Esophagus muscularis mucosa (tissue), 4 donors: Measurements from ENCODE around the gene SCAF11. TPM values are rescaled to one million over a fixed set of nuclear protein-coding genes. Genes with fewer than 3 reads are reported as not detected.

ENCODE experiments used
- DNase-seq: peaks from one replicate; pipeline ENCODE4 v3.0.0-alpha.2; 2017; ENCODE audit errors: extremely low spot score
- H3K27ac ChIP-seq, 4 donors: fragments of 200-600 bp; sonication (generic); replicated peaks in 1 of 4; 1 replicate in 3 of 4; 2 replicates in 1 of 4; pipeline ENCODE4 v1.5.1; 2016 to 2019; ENCODE audit warnings: mild to moderate bottlenecking in 1 of 4
- H3K27me3 ChIP-seq, 4 donors: fragments of 200-600 bp; sonication (generic); one replicate each; pipeline versions ENCODE4 v1.5.1 to v1.6.0; 2016 to 2019
- H3K36me3 ChIP-seq, 4 donors: fragments of 200-600 bp; sonication (generic); one replicate each; pipeline ENCODE4 v1.5.1; 2016 to 2019
- H3K4me1 ChIP-seq, 4 donors: fragments of 200-600 bp; sonication (generic); one replicate each; pipeline ENCODE4 v1.5.1; 2016 to 2019
- H3K4me3 ChIP-seq, 4 donors: fragments of 200-600 bp; sonication (generic); 1 replicate in 2 of 4; 2 replicates in 2 of 4; pipeline ENCODE4 v1.5.1; 2016 to 2019; ENCODE audit warnings: mild to moderate bottlenecking in 4 of 4, moderate library complexity in 1 of 4
- H3K9me3 ChIP-seq, 4 donors: fragments of 200-600 bp; sonication (generic); 1 replicate in 3 of 4; 2 replicates in 1 of 4; pipeline ENCODE4 v1.5.1; 2016 to 2019
- CTCF ChIP-seq, 3 experiments: fragments of 200-600 bp in 2 of 3; fragments of 450-650 bp in 1 of 3; sonication (generic) in 2 of 3; IDR thresholded peaks; one replicate each; pipeline ENCODE4 v1.5.1; 2017 to 2019; ENCODE audit warnings: antibody characterized with exemption in 3 of 3, mild to moderate bottlenecking in 2 of 3, moderate library complexity in 1 of 3
- EP300 ChIP-seq: sonication (generic); formaldehyde crosslinking; IDR thresholded peaks from one replicate; pipeline ENCODE4 v1.6.1; 2017; ENCODE audit warnings: antibody characterized with exemption
- POLR2A ChIP-seq: fragments of 450-650 bp; IDR thresholded peaks from one replicate; pipeline ENCODE4 v1.6.1; 2017; ENCODE audit warnings: antibody characterized with exemption, moderate library complexity, mild to moderate bottlenecking, low read depth
- POLR2AphosphoS5 ChIP-seq, 2 donors: sonication (generic); formaldehyde crosslinking; IDR thresholded peaks; one replicate each; pipeline ENCODE4 v1.6.1; 2017; ENCODE audit warnings: antibody characterized with exemption in 2 of 2
- WGBS: methylation state at CpG from one replicate; pipeline ENCODE4 v1.1.5; 2018; 5-methylcytosine and 5-hydroxymethylcytosine counted together
- intact Hi-C: fragments of 100-400 bp; cut with DNase I; formaldehyde crosslinking; loops from one replicate; pipeline ENCODE4 v1.15.1; 2023
- total RNA-seq, 4 donors: library from RNA; depleted of rRNA; stranded (reverse); fragments of >200 nt; gene quantifications; one replicate each; pipeline versions ENCODE4 v1.1.0 to v1.2.1, GENCODE V29; 2016

The SCAF11 gene
- total RNA-seq, 4 donors from 2014 or later: 117 to 150 (median 132) TPM

GRCh38 chr12:45912774-45913173 is 77.6 kb downstream of the SCAF11 start:
- intact Hi-C loops: no loop called here
- no peaks in the 10 kb centered on the region for H3K27me3 ChIP-seq
- no peak overlapping the region for H3K4me3 ChIP-seq
- no peak for DNase-seq
- no peak overlapping the region for H3K27ac ChIP-seq
- H3K36me3 ChIP-seq: peaks cover 0 to 17% (median 4%) of the 10 kb centered on the region in 4 donors
- H3K9me3 ChIP-seq: no peaks in the 10 kb centered on the region
- WGBS: 38% methylated on average over 3 of the region's 3 CpGs
- H3K4me1 ChIP-seq: peaks cover 0 to 37% (median 27%) of the 10 kb centered on the region in 4 donors
- TF ChIP-seq POLR2A: no peak
- no peak for TF ChIP-seq EP300
- TF ChIP-seq POLR2AphosphoS5 (IDR thresholded peaks at IDR 0.05): no peak
- no peak for TF ChIP-seq CTCF (IDR thresholded peaks at IDR 0.05)

- Histone ChIP-seq H3K27me3 (no peaks in the 10 kb centered on the region), H3K4me1 (peaks cover 0 to 37% (median 27%) of the 10 kb centered on the region in 4 donors), H3K4me3 (no peak overlapping the region), H3K27ac (peak overlapping the region in 1 of 4 donors; percentile 28), H3K36me3 (peaks cover 0 to 16% (median 4%) of the 10 kb centered on the region in 4 donors), H3K9me3 (no peaks in the 10 kb centered on the region)
- TF ChIP-seq EP300 (no peak), CTCF (IDR thresholded peaks at IDR 0.05) (no peak), POLR2A (no peak), POLR2AphosphoS5 (IDR thresholded peaks at IDR 0.05) (no peak)
- intact Hi-C loops: no loop called here
- DNase-seq: no peak
- 26% methylated on average over 4 of the region's 4 CpGs for WGBS
Observed at GRCh38 chr12:45909041-45909713, 81.2 kb downstream of the SCAF11 start.

GRCh38 chr12:45907955-45908354 is 82.4 kb downstream of the SCAF11 start:
- intact Hi-C loops: no loop called here

GRCh38 chr12:45898094-45898493 is 92.3 kb downstream of the SCAF11 start:
- 95% methylated on average over 1 of the region's 1 CpG for WGBS
- Histone ChIP-seq H3K27me3 (no peaks in the 10 kb centered on the region), H3K4me3 (no peak overlapping the region), H3K36me3 (peaks cover 15 to 62% (median 35%) of the 10 kb centered on the region in 4 donors), H3K9me3 (no peaks in the 10 kb centered on the region), H3K4me1 (no peaks in the 10 kb centered on the region), H3K27ac (no peak overlapping the region)
- intact Hi-C loops: no loop called here
- DNase-seq: no peak
- TF ChIP-seq EP300 (no peak), POLR2AphosphoS5 (IDR thresholded peaks at IDR 0.05) (no peak), CTCF (IDR thresholded peaks at IDR 0.05) (no peak), POLR2A (no peak)

More at GRCh38 chr12:45907955-45908354, 82.4 kb downstream of the SCAF11 start:
- TF ChIP-seq EP300 (no peak), CTCF (IDR thresholded peaks at IDR 0.05) (no peak), POLR2A (no peak), POLR2AphosphoS5 (IDR thresholded peaks at IDR 0.05) (no peak)
- Histone ChIP-seq H3K4me3 (no peak overlapping the region), H3K27ac (no peak overlapping the region), H3K9me3 (no peaks in the 10 kb centered on the region), H3K27me3 (no peaks in the 10 kb centered on the region), H3K4me1 (peaks cover 0 to 27% (median 22%) of the 10 kb centered on the region in 4 donors), H3K36me3 (peaks cover 0 to 17% (median 4%) of the 10 kb centered on the region in 4 donors)
- WGBS: 58% methylated on average over 4 of the region's 4 CpGs
- no peak for DNase-seq

- WGBS: 91% methylated on average over 4 of the region's 4 CpGs
- intact Hi-C loops: no loop called here
- Histone ChIP-seq H3K36me3 (peaks cover 21 to 68% (median 45%) of the 10 kb centered on the region in 4 donors), H3K4me3 (no peak overlapping the region), H3K4me1 (no peaks in the 10 kb centered on the region), H3K9me3 (no peaks in the 10 kb centered on the region), H3K27ac (no peak overlapping the region), H3K27me3 (no peaks in the 10 kb centered on the region)
- TF ChIP-seq POLR2A (no peak), CTCF (IDR thresholded peaks at IDR 0.05) (no peak), POLR2AphosphoS5 (IDR thresholded peaks at IDR 0.05) (no peak), EP300 (no peak)
- no peak for DNase-seq
Observed at GRCh38 chr12:45895961-45896360, 94.4 kb downstream of the SCAF11 start.
